Amniotic epithelial cell (primary cell): ENCODE measurements around the gene CHD9NB.
A peak's percentile ranks its signal among the peaks of the same experiment; 100 is the strongest.
"Not testable (repeated sequence)": the region's sequence is repeated elsewhere in the genome, so short reads cannot be mapped to it uniquely, and the experiment has no call there.

ENCODE experiments used
- DNase-seq: peaks from one replicate; pipeline ENCODE4 v3.0.0-alpha.2; 2010; ENCODE audit warnings: low read depth

Gene CHD9NB

DNA sequence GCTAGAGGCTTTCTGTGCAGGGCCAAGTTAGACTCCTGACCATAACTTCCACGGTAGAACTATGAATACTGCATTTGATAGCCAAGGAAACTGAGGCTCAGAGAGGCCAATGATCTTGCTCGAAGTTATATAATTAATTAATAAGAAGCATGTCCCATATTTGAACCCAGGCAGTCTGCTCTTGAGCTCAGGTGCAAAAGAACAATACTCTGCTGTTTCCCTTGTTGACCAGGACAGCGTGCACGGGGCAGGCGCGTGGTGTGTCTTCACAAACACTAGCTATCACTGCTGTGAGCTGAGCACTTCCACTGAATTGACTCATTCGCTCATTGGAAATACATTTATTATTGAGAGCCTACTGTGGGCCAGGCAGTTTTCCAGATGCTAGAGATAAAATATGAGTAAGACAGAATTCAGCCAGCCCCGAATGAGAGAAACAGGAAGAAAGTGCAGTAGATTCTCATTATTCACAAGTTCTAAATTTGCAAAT, 3.7 kb upstream of the CHD9NB start:
- peak; percentile 63 for DNase-seq

DNA sequence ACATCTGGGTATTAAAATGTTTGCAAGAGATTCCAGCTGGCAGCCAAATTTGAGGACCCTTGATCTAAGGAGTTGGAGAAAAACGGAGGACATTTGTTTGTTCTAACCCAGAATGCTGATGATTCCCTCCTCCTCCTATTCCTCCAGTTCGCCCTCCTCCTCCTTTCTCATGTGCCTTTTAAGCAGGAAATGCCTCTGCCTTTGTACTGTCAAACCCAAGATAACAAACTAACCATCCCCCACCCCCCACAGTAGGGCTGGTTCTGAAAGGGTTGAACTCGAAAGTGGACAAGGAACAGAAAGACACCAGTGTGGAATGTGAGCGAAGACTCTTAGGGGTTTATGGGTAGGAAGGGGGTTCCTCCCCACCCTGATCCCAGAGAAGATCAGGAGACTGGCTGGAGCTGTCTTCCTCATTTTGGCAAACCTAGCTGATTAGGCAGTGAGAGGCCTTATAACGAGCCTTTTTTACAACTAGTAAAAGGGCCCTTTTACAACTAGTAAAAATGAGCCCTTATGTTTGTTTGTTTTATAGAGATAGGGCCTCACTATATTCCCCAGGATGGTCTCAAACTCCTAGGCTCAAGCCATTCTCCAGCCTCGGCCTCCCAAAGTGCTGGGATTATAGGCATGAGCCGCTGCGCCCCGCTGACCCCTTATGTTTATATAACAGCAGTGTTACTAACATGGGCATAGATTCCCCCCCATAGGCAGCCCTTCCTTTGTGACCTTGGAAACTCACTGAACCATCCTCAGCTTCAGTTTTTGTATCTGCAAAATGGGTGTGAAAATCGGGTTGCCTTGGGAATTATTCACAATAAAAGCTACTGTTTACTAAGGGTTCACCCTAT, 3.1 kb upstream of the CHD9NB start:
- DNase-seq = peak; percentile 95

DNA sequence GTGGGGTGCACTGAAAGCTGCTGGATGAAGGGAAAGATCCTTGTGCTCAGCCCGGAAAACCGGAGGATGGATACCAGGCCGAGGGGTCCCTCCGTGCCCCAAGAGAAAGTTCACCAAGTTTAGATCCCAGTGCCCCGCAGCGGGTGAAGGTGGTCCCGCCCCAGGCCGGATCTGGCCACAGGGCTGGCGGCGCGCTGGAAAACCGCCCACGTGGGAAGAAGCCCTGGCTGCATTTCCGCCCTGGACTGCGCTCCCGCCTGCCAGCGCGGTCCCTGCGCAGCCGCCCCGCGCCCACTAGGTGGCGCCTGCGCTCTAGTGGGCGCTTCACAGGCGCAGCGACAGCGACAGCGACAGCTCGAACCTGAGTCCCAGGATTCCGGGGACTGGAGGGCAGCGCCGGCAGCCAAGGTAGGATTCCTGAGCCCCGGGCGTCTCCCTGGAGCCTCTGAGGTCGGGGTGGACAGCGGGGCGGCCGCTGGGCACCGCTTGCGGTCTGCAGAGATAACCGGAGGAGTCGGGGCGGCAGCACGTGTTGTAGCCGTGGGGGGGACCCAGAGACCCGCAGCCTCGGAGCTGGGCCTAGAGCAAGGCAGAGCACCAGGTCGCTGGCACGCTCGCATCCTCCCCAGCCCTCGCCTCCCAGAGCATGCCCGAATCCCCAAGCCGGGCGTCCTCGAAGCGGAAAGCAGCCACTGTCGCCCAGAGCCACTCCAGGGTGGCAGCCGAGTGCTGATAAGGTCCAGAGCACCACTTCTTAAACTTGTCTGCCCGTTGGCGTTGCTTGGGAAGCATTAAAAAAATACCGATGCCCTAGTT, 2.2 kb upstream of the CHD9NB start, which contains the start of gene CHD9:
Gene CHD9 (plus strand): TSS at position 322 of the 816 bp plus-strand sequence. CDS start 101,099 bp downstream, outside the sequence.
- DNase-seq = peak; percentile 75

- DNase-seq = peak; percentile 37
Measured at GRCh38 chr16:53053967-53054669, 1.4 kb upstream of the CHD9NB start.

DNA sequence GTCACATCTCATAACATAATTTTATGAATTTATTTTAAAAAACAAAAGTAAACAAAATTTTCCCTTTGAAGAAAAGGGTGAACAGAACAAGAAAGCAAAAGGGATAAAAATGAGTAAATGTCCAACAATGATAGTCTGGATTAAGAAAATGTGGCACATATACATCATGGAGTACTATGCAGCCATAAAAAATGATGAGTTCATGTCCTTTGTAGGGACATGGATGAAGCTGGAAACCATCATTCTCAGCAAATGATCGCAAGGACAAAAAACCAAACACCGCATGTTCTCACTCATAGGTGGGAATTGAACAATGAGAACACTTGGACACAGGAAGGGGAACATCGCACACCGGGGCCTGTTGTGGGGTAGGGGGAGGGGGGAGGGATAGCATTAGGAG, 1.4 kb downstream of the CHD9NB start:
- not testable (repeated sequence) for DNase-seq

- DNase-seq = no peak
Measured at GRCh38 chr16:53048139-53048915, 4.4 kb downstream of the CHD9NB start.

DNA sequence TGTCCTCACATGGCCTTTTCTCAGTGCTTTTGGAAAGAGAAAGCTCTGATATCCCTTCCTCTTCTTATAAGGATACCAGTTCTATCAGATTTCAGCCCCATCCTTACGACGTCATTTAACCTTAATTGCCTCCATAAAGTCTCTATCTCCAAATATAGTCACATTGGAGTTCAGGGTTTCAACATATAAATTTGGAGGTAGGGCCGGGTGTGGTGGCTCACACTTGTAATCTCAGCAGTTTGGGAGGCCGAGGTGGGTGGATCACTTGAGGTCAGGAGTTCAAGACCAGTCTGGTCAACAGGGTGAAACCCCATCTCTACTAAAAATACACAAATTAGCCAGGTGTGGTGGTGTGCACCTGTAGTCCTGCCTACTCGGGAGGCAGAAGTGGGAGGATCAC, 5.2 kb downstream of the CHD9NB start:
- not testable (repeated sequence) for DNase-seq

GRCh38 chr16:53045341-53046220, 7.1 kb downstream of the CHD9NB start:
- DNase-seq = no peak

GRCh38 chr16:53043986-53044601, 8.6 kb downstream of the CHD9NB start:
- DNase-seq = no peak

DNA sequence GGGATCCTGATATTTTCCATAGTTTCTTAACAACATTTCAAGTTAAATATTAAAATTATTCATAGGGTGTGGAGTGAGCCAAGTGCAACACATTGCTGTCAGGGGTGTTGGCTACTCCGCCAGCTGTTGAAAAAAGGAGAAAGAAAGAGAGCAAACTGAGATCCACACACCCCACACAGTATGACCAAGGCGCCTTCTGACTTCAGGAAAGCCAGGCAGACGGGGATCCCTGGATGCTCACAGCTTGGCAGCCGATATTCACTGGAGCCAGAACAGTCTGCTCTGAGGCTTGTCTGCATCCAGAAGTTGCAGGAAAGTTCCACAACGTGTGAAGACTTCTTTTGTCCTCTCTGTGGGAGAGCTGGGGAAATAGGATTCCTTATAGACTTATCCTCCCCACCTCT, 9.3 kb downstream of the CHD9NB start:
- no peak for DNase-seq

- DNase-seq = no peak
Measured at GRCh38 chr16:53042235-53042701, 10.4 kb downstream of the CHD9NB start.

GRCh38 chr16:53041320-53042051, 11.2 kb downstream of the CHD9NB start:
- no peak for DNase-seq

GRCh38 chr16:53040788-53041187, 11.9 kb downstream of the CHD9NB start:
- no peak for DNase-seq

DNA sequence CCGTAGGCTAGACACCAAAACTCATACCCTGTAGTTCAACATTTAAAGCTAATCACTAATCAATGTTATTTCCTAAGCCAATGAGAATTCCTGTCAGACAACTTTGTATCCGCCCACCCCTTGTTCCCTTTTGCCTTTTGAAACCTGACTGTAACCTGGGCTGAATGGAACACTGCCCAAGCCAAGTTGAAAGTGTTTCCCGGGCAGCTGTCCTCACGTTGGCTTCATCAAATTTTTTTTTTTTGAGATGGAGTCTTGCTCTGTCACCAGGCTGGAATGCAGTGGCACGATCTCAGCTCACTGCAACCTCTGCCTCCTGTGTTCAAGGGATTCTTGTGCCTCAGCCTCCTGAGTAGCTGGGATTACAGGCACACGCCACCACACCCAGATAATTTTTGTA, 16.0 kb downstream of the CHD9NB start:
- DNase-seq = not testable (repeated sequence)

DNA sequence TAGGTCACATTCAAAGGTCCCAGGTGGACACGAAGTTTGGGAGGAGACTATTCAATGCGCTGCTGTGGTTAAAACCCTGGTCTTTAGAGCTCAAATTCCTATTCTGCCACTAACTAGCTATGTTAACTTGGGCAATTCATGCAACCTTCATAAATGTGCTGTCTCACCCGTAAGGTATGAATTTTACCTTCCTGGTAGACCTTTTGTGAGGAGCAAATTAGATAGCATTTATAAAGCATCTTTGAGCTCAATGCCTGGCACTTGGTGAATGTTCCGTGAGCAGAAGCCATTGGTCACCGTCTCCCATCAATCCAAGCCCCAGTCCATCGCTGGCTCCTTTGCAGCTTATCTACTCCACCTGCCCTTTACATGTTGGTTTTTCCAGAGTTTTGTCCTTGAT, 16.6 kb downstream of the CHD9NB start:
- DNase-seq = no peak

- DNase-seq = no peak
Measured at GRCh38 chr16:53035176-53035942, 17.3 kb downstream of the CHD9NB start.

DNA sequence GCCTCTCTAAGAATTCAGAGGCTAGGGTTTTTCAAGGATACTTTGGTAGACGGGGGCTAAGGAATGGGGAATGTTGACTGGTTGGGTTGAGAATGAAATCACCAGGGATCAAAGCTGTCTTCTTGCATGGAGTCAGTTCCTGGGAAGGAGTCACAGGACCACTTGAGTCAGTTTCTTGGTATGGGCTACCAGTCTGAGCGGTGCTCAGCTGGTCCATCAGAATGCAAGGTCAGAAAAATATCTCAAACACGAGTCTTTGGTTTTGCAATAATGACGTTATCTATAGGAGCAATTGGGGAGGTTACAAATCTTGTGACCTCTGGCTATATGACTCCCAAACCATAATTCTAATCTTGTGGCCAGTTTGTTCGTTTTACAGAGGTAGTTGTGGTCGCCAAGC, 18.4 kb downstream of the CHD9NB start:
- peak; percentile 97 for DNase-seq

GRCh38 chr16:53031323-53031942, 21.3 kb downstream of the CHD9NB start:
- peak; percentile 36 for DNase-seq
